GM23338 (cell line): Measurements from ENCODE around the gene CDH23. TPM values are rescaled to one million over a fixed set of nuclear protein-coding genes. Genes with fewer than 3 reads are reported as not detected.

Experiments
- ATAC-seq: fragments of 200-7000 bp; cut with Tn5 transposase; 3 replicates; pipeline ENCODE4 v1.9.1; 2020
- DNase-seq: peaks from one replicate; pipeline ENCODE4 v3.0.0-alpha.2; 2015; ENCODE audit warnings: low spot score
- H2AFZ ChIP-seq: fragments of 200-600 bp; sonication (generic); 2 replicates; pipeline ENCODE4 v1.8.0; 2016; ENCODE audit warnings: antibody characterized with exemption, mild to moderate bottlenecking, moderate library complexity
- H3F3A ChIP-seq: fragments of 200-600 bp; sonication (generic); replicated peaks from 2 replicates; pipeline ENCODE4 v1.8.0; 2017; ENCODE audit warnings: antibody characterized with exemption, mixed run types, low read depth
- H3K27ac ChIP-seq: fragments of 200-600 bp; sonication (generic); 2 replicates; pipeline ENCODE4 v1.6.1; 2016; ENCODE audit warnings: low read depth
- H3K27me3 ChIP-seq: fragments of 200-600 bp; sonication (generic); 2 replicates; pipeline ENCODE4 v1.8.0; 2016; ENCODE audit warnings: mild to moderate bottlenecking, mixed run types, moderate library complexity; ENCODE audit not compliant: insufficient read depth
- H3K36me3 ChIP-seq: fragments of 200-600 bp; sonication (generic); 2 replicates; pipeline ENCODE4 v1.8.0; 2016; ENCODE audit warnings: mild to moderate bottlenecking; ENCODE audit not compliant: insufficient read depth
- H3K4me1 ChIP-seq: fragments of 200-600 bp; sonication (generic); 2 replicates; pipeline ENCODE4 v1.8.0; 2016; ENCODE audit warnings: mild to moderate bottlenecking, moderate library complexity; ENCODE audit not compliant: insufficient read depth
- H3K4me2 ChIP-seq: fragments of 200-600 bp; sonication (generic); 2 replicates; pipeline ENCODE4 v1.7.1; 2017; ENCODE audit warnings: mixed run types
- H3K4me3 ChIP-seq: fragments of 200-600 bp; sonication (generic); 2 replicates; pipeline ENCODE4 v1.6.1; 2016; ENCODE audit warnings: mixed run types
- H3K79me2 ChIP-seq: fragments of 200-600 bp; sonication (generic); replicated peaks from 2 replicates; pipeline ENCODE4 v1.8.0; 2017; ENCODE audit warnings: mild to moderate bottlenecking; ENCODE audit not compliant: insufficient read depth
- H3K9me2 ChIP-seq: fragments of 200-600 bp; sonication (generic); 2 replicates; pipeline ENCODE4 v1.8.0; 2017; ENCODE audit not compliant: insufficient read depth
- H4K20me1 ChIP-seq: fragments of 200-600 bp; sonication (generic); replicated peaks from 2 replicates; pipeline ENCODE4 v1.8.0; 2017; ENCODE audit warnings: mild to moderate bottlenecking; ENCODE audit not compliant: insufficient read depth
- H3K27ac Mint-ChIP-seq: 2 replicates; pipeline ENCODE4 v1.8.0; 2020; ENCODE audit warnings: inconsistent platforms, mild to moderate bottlenecking, moderate library complexity, mixed read lengths
- H3K27me3 Mint-ChIP-seq: 3 replicates; pipeline ENCODE4 v1.8.0; 2022; ENCODE audit warnings: low read depth, mild to moderate bottlenecking, moderate library complexity, mixed read lengths, inconsistent platforms; ENCODE audit not compliant: insufficient read depth, poor library complexity
- H3K36me3 Mint-ChIP-seq: 3 replicates; pipeline ENCODE4 v1.8.0; 2021; ENCODE audit warnings: low read depth, mild to moderate bottlenecking, inconsistent platforms, moderate library complexity, mixed read lengths
- H3K4me1 Mint-ChIP-seq: 3 replicates; pipeline ENCODE4 v1.8.0; 2020; ENCODE audit warnings: mild to moderate bottlenecking, inconsistent platforms, mixed read lengths
- H3K4me3 Mint-ChIP-seq: 3 replicates; pipeline ENCODE4 v1.8.0; 2021; ENCODE audit warnings: moderate library complexity, mild to moderate bottlenecking, inconsistent platforms, mixed read lengths
- H3K9me3 Mint-ChIP-seq: 3 replicates; pipeline ENCODE4 v1.8.0; 2020; ENCODE audit warnings: moderate library complexity, mild to moderate bottlenecking, inconsistent platforms, mixed read lengths
- ETS1 ChIP-seq: IDR thresholded peaks from 2 replicates; pipeline ENCODE4 v1.6.1; 2016; ENCODE audit warnings: antibody characterized with exemption
- EZH2 ChIP-seq: fragments of 200-600 bp; sonication (generic); IDR thresholded peaks from one replicate; pipeline ENCODE4 v1.8.0; 2017; ENCODE audit warnings: antibody characterized with exemption, mild to moderate bottlenecking, low read depth; ENCODE audit not compliant: unreplicated experiment
- EZH2phosphoT487 ChIP-seq: fragments of 200-600 bp; sonication (generic); IDR thresholded peaks from one replicate; pipeline ENCODE4 v1.8.1; 2018; ENCODE audit warnings: antibody characterized with exemption; ENCODE audit not compliant: unreplicated experiment
- JUNB ChIP-seq: IDR thresholded peaks from one replicate; pipeline ENCODE4 v1.6.1; 2016; ENCODE audit warnings: antibody characterized with exemption; ENCODE audit not compliant: unreplicated experiment
- NANOG ChIP-seq: IDR thresholded peaks from 2 replicates; pipeline ENCODE4 v1.6.1; 2016; ENCODE audit warnings: antibody characterized with exemption, borderline replicate concordance
- STAT1 ChIP-seq: IDR thresholded peaks from one replicate; pipeline ENCODE4 v1.6.1; 2016; ENCODE audit warnings: antibody characterized with exemption; ENCODE audit not compliant: unreplicated experiment
- ZNF331 ChIP-seq: fragments of 250-450 bp; sonication (Bioruptor Pico); IDR thresholded peaks from 2 replicates; pipeline ENCODE4 v1.5.0; 2020; ENCODE audit warnings: low read depth, mild to moderate bottlenecking, moderate library complexity
- ZNF462 ChIP-seq: fragments of 250-450 bp; sonication (Bioruptor Pico); IDR thresholded peaks from 2 replicates; pipeline ENCODE4 v1.5.0; 2020; ENCODE audit warnings: mild to moderate bottlenecking, moderate library complexity
- polyA plus RNA-seq: library from polyadenylated mRNA; unstranded; fragments of >200 nt; fragmentation: Nextera tagmentation; extraction: Ambion mirVana; gene quantifications from 2 replicates; pipeline ENCODE4 v1.2.1, GENCODE V29; 2016
- total RNA-seq: library from RNA; depleted of rRNA; stranded (reverse); fragments of >200 nt; shearing (Covaris generic); gene quantifications from 2 replicates; pipeline ENCODE4 v1.2.3, GENCODE V29; 2014
- TF ChIP-seq, protein P1 (sequence below), 2 experiments: fragments of 200-600 bp in 1 of 2; sonication (generic) in 1 of 2; conservative IDR thresholded peaks; 2 replicates each; pipeline versions ENCODE4 v1.5.1 to v1.6.1; 2016 to 2017; ENCODE audit warnings: antibody characterized with exemption in 2 of 2, low read depth in 2 of 2, mild to moderate bottlenecking in 2 of 2, moderate library complexity in 1 of 2

The CDH23 gene
- total and polyA plus RNA-seq, 2 experiments from 2014 or later = 0.95 to 4.3 TPM

- TF ChIP-seq ZNF462 (CRISPR knock-in tag) = no peak
- TF ChIP-seq NANOG = no peak
- no peak for TF ChIP-seq JUNB
Measured at GRCh38 chr10:71587941-71588573, 191.3 kb downstream of the CDH23 start (continued).

GRCh38 chr10:71588685-71589084, 192.0 kb downstream of the CDH23 start:
- no peak overlapping the region for H3K4me2 ChIP-seq
- H3K4me3 Mint-ChIP-seq = no peak overlapping the region
- TF ChIP-seq EZH2phosphoT487 (no peak), ETS1 (no peak), EZH2 (no peak), STAT1 (no peak), ZNF331 (CRISPR knock-in tag) (no peak)
- TF ChIP-seq, protein P1, sequence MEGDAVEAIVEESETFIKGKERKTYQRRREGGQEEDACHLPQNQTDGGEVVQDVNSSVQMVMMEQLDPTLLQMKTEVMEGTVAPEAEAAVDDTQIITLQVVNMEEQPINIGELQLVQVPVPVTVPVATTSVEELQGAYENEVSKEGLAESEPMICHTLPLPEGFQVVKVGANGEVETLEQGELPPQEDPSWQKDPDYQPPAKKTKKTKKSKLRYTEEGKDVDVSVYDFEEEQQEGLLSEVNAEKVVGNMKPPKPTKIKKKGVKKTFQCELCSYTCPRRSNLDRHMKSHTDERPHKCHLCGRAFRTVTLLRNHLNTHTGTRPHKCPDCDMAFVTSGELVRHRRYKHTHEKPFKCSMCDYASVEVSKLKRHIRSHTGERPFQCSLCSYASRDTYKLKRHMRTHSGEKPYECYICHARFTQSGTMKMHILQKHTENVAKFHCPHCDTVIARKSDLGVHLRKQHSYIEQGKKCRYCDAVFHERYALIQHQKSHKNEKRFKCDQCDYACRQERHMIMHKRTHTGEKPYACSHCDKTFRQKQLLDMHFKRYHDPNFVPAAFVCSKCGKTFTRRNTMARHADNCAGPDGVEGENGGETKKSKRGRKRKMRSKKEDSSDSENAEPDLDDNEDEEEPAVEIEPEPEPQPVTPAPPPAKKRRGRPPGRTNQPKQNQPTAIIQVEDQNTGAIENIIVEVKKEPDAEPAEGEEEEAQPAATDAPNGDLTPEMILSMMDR (conservative IDR thresholded peaks at IDR 0.05; ENCODE audit: low read depth in 2 of 2) = no peak

More at GRCh38 chr10:71588685-71589084, 192.0 kb downstream of the CDH23 start:
- H3K9me3 Mint-ChIP-seq = no peaks in the 10 kb centered on the region
- Histone ChIP-seq H3K36me3 (no peaks in the 10 kb centered on the region), H2AFZ (no peak overlapping the region), H3K27ac (no peak overlapping the region), H4K20me1 (no peaks in the 10 kb centered on the region), H3K4me1 (no peaks in the 10 kb centered on the region), H3K79me2 (no peaks in the 10 kb centered on the region), H3F3A (no peaks in the 10 kb centered on the region), H3K27me3 (no peaks in the 10 kb centered on the region), H3K9me2 (no peaks in the 10 kb centered on the region), H3K4me3 (no peak overlapping the region)
- H3K36me3 Mint-ChIP-seq = no peaks in the 10 kb centered on the region
- ATAC-seq (no peak), DNase-seq (no peak)
- H3K27ac Mint-ChIP-seq = no peak overlapping the region
- no peaks in the 10 kb centered on the region for H3K27me3 Mint-ChIP-seq
- H3K4me1 Mint-ChIP-seq = peaks cover 11% of the 10 kb centered on the region
